Panc1 (cell line): ENCODE results near the gene ARL11.
A peak's percentile ranks its signal among the peaks of the same experiment; 100 is the strongest.

Experiments used
- CTCF ChIP-seq: fragments of 450-650 bp; IDR thresholded peaks from 2 replicates; pipeline ENCODE4 v1.5.1; 2017; ENCODE audit warnings: mild to moderate bottlenecking
- POLR2AphosphoS5 ChIP-seq: IDR thresholded peaks from 2 replicates; pipeline ENCODE4 v1.6.1; 2012; ENCODE audit warnings: mild to moderate bottlenecking, low read depth, low read length, moderate library complexity
- SIN3A ChIP-seq: IDR thresholded peaks from 2 replicates; pipeline ENCODE4 v1.6.1; 2012; ENCODE audit warnings: low read depth, mild to moderate bottlenecking, low read length, moderate library complexity, borderline replicate concordance; ENCODE audit not compliant: insufficient read depth
- TCF7L2 ChIP-seq: IDR thresholded peaks from 2 replicates; pipeline ENCODE4 v1.6.1; 2011; ENCODE audit warnings: mild to moderate bottlenecking, low read depth, low read length, inconsistent platforms
- TF ChIP-seq, protein P1 (sequence below), 2 experiments: IDR thresholded peaks; 2 replicates each; pipeline ENCODE4 v1.6.1; 2011 to 2012; ENCODE audit warnings: low read depth in 2 of 2, control low read depth in 1 of 2, low read length in 1 of 2, mild to moderate bottlenecking in 1 of 2, moderate library complexity in 1 of 2; ENCODE audit not compliant: insufficient read depth in 1 of 2

DNA sequence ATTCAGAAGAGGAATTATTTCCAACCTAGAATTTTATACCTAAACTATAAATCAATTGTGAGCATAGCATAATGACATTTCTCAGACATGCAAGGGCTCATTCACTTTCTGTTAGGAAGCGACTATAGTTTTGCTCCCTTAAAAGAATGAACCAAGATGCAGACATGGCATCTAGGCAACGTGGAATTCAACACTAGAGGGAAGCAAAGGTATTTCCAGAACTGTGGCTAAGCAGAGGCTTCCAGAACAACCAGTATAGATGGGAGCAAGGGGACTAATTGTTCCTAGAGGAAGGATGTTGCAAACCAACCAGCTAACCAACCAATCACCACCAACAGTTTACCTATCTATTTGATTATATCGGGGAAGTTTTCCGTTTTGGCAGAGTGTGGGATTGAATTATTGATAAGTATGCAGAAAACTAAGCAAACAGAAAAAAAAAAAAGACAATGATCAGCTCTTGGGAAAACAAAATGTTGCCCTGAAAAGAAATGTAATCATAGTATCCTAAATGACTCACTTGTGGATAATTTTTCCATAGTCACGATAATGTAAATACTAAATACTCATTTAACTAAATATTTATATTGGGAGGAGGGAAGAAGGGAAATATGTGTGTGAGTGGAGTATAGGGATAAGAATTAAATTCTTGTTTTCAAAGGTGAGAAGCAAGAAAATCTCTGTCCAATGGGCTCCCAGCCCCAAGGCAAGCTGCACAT lies 21.1 kb downstream of the ARL11 start:
- TF ChIP-seq CTCF, result peak; percentile 63
- no peak for TF ChIP-seq SIN3A
- TF ChIP-seq POLR2AphosphoS5, result no peak
- TF ChIP-seq, protein P1, sequence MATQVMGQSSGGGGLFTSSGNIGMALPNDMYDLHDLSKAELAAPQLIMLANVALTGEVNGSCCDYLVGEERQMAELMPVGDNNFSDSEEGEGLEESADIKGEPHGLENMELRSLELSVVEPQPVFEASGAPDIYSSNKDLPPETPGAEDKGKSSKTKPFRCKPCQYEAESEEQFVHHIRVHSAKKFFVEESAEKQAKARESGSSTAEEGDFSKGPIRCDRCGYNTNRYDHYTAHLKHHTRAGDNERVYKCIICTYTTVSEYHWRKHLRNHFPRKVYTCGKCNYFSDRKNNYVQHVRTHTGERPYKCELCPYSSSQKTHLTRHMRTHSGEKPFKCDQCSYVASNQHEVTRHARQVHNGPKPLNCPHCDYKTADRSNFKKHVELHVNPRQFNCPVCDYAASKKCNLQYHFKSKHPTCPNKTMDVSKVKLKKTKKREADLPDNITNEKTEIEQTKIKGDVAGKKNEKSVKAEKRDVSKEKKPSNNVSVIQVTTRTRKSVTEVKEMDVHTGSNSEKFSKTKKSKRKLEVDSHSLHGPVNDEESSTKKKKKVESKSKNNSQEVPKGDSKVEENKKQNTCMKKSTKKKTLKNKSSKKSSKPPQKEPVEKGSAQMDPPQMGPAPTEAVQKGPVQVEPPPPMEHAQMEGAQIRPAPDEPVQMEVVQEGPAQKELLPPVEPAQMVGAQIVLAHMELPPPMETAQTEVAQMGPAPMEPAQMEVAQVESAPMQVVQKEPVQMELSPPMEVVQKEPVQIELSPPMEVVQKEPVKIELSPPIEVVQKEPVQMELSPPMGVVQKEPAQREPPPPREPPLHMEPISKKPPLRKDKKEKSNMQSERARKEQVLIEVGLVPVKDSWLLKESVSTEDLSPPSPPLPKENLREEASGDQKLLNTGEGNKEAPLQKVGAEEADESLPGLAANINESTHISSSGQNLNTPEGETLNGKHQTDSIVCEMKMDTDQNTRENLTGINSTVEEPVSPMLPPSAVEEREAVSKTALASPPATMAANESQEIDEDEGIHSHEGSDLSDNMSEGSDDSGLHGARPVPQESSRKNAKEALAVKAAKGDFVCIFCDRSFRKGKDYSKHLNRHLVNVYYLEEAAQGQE (IDR thresholded peaks at IDR 0.05; ENCODE audit: insufficient read depth in 1 of 2, low read depth in 2 of 2, low read length in 1 of 2), result no peak
- TF ChIP-seq TCF7L2, result no peak
